HTERT RPE-1 (cell line): Measurements from ENCODE around the gene C1orf116.

ENCODE experiments used
- in situ Hi-C: fragments of 300-500 bp; cut with MboI; formaldehyde crosslinking; loops from 4 replicates; pipeline ENCODE4 v1.14.3; 2020; ENCODE audit warnings: low sequenced_read_pairs

The C1orf116 gene

GRCh38 chr1:207035877-207036551 is 3.5 kb upstream of the C1orf116 start:
- in situ Hi-C loops: no loop called here

GRCh38 chr1:207034998-207035397 is 2.4 kb upstream of the C1orf116 start:
- in situ Hi-C loops: no loop called here

GRCh38 chr1:207034208-207034607 is 1.7 kb upstream of the C1orf116 start:
- in situ Hi-C loops: no loop called here

GRCh38 chr1:207033302-207033701 is 746 bp upstream of the C1orf116 start:
- in situ Hi-C loops: no loop called here

- in situ Hi-C loops: no loop called here
These were observed 808 bp downstream of the C1orf116 start for GRCh38 chr1:207031632-207032264.

GRCh38 chr1:207031016-207031415 is 1.5 kb downstream of the C1orf116 start:
- in situ Hi-C loops: no loop called here

GRCh38 chr1:207030522-207031009 is 2.0 kb downstream of the C1orf116 start:
- in situ Hi-C loops: no loop called here

GRCh38 chr1:207029701-207030521 is 2.6 kb downstream of the C1orf116 start:
- in situ Hi-C loops: no loop called here

- in situ Hi-C loops: no loop called here
These were observed 3.5 kb downstream of the C1orf116 start for GRCh38 chr1:207028884-207029650.

- in situ Hi-C loops: no loop called here
These were observed 4.6 kb downstream of the C1orf116 start for GRCh38 chr1:207027921-207028320.

GRCh38 chr1:207027206-207027777 is 5.3 kb downstream of the C1orf116 start:
- in situ Hi-C loops: no loop called here

- in situ Hi-C loops: no loop called here
These were observed 6.4 kb downstream of the C1orf116 start for GRCh38 chr1:207026104-207026534.

GRCh38 chr1:207025146-207025880 is 7.2 kb downstream of the C1orf116 start:
- in situ Hi-C loops: no loop called here

- in situ Hi-C loops: no loop called here
These were observed 8.1 kb downstream of the C1orf116 start for GRCh38 chr1:207024202-207025145.

- in situ Hi-C loops: no loop called here
These were observed 9.4 kb downstream of the C1orf116 start for GRCh38 chr1:207022996-207023679.

GRCh38 chr1:207021876-207022596 is 10.5 kb downstream of the C1orf116 start:
- in situ Hi-C loops: no loop called here

- in situ Hi-C loops: no loop called here
These were observed 11.3 kb downstream of the C1orf116 start for GRCh38 chr1:207021139-207021861.
